DOHH2 (cell line): Measurements from ENCODE around the gene HMCES.

Source experiments
- EZH2phosphoT487 ChIP-seq: fragments of 200-600 bp; sonication (generic); IDR thresholded peaks from 2 replicates; pipeline ENCODE4 v1.6.1; 2017; ENCODE audit warnings: borderline replicate concordance, mild to moderate bottlenecking, antibody characterized with exemption, low read length, moderate library complexity, mixed read lengths
- TF ChIP-seq, protein P1 (sequence below): fragments of 200-600 bp; sonication (generic); IDR thresholded peaks from one replicate; pipeline ENCODE4 v1.5.1; 2014; ENCODE audit warnings: antibody characterized with exemption, mild to moderate bottlenecking, low read depth, low read length; ENCODE audit not compliant: poor library complexity, severe bottlenecking

DNA sequence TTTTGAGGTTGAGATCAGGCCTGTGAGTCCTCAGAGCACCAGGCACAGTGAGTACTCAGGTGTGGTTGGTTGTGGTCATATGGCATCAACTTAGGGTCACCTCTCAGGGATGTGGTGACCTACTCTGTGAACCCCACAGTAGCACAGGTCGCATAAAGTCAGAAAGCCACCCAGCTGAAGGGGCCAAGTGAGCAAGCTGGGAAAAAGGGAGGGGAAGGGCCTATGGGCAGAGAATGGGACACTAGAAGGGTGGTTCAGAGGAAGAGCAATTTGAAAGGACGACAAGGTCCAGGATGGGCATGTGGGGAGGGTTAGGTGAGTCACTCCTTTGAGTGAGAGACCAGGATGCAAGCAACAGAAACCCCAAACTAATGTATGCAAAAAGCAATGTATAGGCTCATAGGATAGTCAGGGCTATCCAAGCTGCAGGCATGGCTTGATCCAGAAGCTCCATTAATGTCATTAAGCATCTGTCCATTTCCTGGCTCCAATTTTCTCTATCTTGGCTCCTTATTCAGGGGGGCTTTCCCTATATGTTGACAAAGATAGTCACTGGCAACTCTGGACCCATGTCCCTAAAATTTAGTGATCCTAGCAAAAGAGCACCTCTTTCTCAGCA is 33.5 kb downstream of the HMCES start:
- TF ChIP-seq, protein P1, sequence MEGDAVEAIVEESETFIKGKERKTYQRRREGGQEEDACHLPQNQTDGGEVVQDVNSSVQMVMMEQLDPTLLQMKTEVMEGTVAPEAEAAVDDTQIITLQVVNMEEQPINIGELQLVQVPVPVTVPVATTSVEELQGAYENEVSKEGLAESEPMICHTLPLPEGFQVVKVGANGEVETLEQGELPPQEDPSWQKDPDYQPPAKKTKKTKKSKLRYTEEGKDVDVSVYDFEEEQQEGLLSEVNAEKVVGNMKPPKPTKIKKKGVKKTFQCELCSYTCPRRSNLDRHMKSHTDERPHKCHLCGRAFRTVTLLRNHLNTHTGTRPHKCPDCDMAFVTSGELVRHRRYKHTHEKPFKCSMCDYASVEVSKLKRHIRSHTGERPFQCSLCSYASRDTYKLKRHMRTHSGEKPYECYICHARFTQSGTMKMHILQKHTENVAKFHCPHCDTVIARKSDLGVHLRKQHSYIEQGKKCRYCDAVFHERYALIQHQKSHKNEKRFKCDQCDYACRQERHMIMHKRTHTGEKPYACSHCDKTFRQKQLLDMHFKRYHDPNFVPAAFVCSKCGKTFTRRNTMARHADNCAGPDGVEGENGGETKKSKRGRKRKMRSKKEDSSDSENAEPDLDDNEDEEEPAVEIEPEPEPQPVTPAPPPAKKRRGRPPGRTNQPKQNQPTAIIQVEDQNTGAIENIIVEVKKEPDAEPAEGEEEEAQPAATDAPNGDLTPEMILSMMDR, result no peak
- no peak for TF ChIP-seq EZH2phosphoT487
